T-cell (primary cell): ENCODE data around the gene LCE4A. TPM values are rescaled to one million over a fixed set of nuclear protein-coding genes. Genes with fewer than 3 reads are reported as not detected.

Experiments
- ATAC-seq, 4 experiments: fragments of 200-7000 bp in 3 of 4; fragments of 150-1000 bp in 1 of 4; cut with Tn5 transposase; replicated peaks in 1 of 4; 1 replicate in 3 of 4; 2 replicates in 1 of 4; pipeline ENCODE4 v1.10.0; 2021; ENCODE audit warnings: moderate library complexity in 3 of 4, mild to moderate bottlenecking in 2 of 4, moderate number of reproducible peaks in 1 of 4
- CTCF ChIA-PET, 2 donors: fragments of 300-600 bp; sonication (Branson Sonifier 250); formaldehyde crosslinking; loops; one replicate each; lab custom pipeline; 2022; ENCODE audit warnings: antibody characterized with exemption in 2 of 2; lab: Charles Lee
- POLR2A ChIA-PET, 2 donors: fragments of 300-600 bp; sonication (Branson Sonifier 250); formaldehyde crosslinking; loops; one replicate each; lab custom pipeline; 2022; ENCODE audit warnings: antibody characterized with exemption in 2 of 2; lab: Charles Lee
- DNase-seq, 35 experiments: peaks; one replicate each; pipeline versions ENCODE4 v3.0.0 to v3.0.0-alpha.2; 2013 to 2023
- H3K27ac ChIP-seq: one replicate; pipeline ENCODE4 v1.5.1; 2013; ENCODE audit warnings: low read length
- H3K27me3 ChIP-seq, 2 experiments: replicated peaks in 1 of 2; 1 replicate in 1 of 2; 2 replicates in 1 of 2; pipeline versions ENCODE4 v1.6.1 to v1.7.0; 2013; ENCODE audit warnings: low read length in 1 of 2, mixed read lengths in 1 of 2; ENCODE audit not compliant: control insufficient read depth in 2 of 2, insufficient read depth in 2 of 2; ENCODE audit errors: extremely low read depth in 1 of 2
- H3K36me3 ChIP-seq, 2 donors: 1 replicate in 1 of 2; 2 replicates in 1 of 2; pipeline versions ENCODE4 v1.6.1 to v1.7.0; 2013; ENCODE audit warnings: low read length in 1 of 2; ENCODE audit not compliant: control insufficient read depth in 2 of 2, insufficient read depth in 1 of 2; ENCODE audit errors: extremely low read depth in 1 of 2
- H3K4me1 ChIP-seq, 2 experiments: 1 replicate in 1 of 2; 2 replicates in 1 of 2; pipeline versions ENCODE4 v1.6.1 to v1.7.0; 2013; ENCODE audit warnings: low read length in 2 of 2, mixed read lengths in 1 of 2; ENCODE audit not compliant: insufficient read depth in 2 of 2, control insufficient read depth in 1 of 2; ENCODE audit errors: extremely low read depth in 1 of 2
- H3K4me3 ChIP-seq, 2 donors: 1 replicate in 1 of 2; 2 replicates in 1 of 2; pipeline versions ENCODE4 v1.5.1 to v1.7.0; 2013; ENCODE audit warnings: mild to moderate bottlenecking in 2 of 2, low read length in 1 of 2, moderate library complexity in 1 of 2; ENCODE audit not compliant: control insufficient read depth in 1 of 2; ENCODE audit errors: extremely low read depth in 1 of 2
- H3K9me3 ChIP-seq: 2 replicates; pipeline ENCODE4 v1.7.0; 2013
- H3K27ac Mint-ChIP-seq, 2 donors: one replicate each; pipeline ENCODE4 v1.8.0; 2020 to 2021; ENCODE audit warnings: mild to moderate bottlenecking in 2 of 2, mixed read lengths in 2 of 2
- H3K27me3 Mint-ChIP-seq, 2 donors: one replicate each; pipeline ENCODE4 v1.8.0; 2021 to 2022; ENCODE audit warnings: mixed read lengths in 2 of 2
- H3K36me3 Mint-ChIP-seq: one replicate; pipeline ENCODE4 v1.8.0; 2021; ENCODE audit warnings: mixed read lengths
- H3K4me1 Mint-ChIP-seq, 3 donors: one replicate each; pipeline ENCODE4 v1.8.0; 2020 to 2022; ENCODE audit warnings: mixed read lengths in 3 of 3, mild to moderate bottlenecking in 1 of 3
- H3K4me3 Mint-ChIP-seq, 3 donors: one replicate each; pipeline ENCODE4 v1.8.0; 2020 to 2022; ENCODE audit warnings: mild to moderate bottlenecking in 3 of 3, mixed read lengths in 3 of 3, moderate library complexity in 3 of 3
- H3K9me3 Mint-ChIP-seq, 3 donors: one replicate each; pipeline ENCODE4 v1.8.0; 2020 to 2022; ENCODE audit warnings: mixed read lengths in 3 of 3
- WGBS: methylation state at CpG from one replicate; pipeline ENCODE4 v1.1.5; 2013; ENCODE audit warnings: missing lambda C conversion rate; ENCODE audit not compliant: insufficient coverage; 5-methylcytosine and 5-hydroxymethylcytosine counted together
- total RNA-seq, 35 experiments: library from RNA in 6 of 35; stranded (reverse) in 6 of 35; fragments of 120-200 nt in 1 of 35; gene quantifications; one replicate each; pipeline versions ENCODE4 v1.2.1 to v1.2.4 and lab custom pipeline; 2013 to 2026

LCE4A gene
- total RNA-seq, 5 donors from 2014 or later (not counting 1 experiment from before 2014, with no cell fraction given): not detected

GRCh38 chr1:152699746-152700145 is 8.2 kb upstream of the LCE4A start:
- Mint-ChIP-seq H3K4me1 (no peaks in the 10 kb centered on the region), H3K27ac (no peak overlapping the region), H3K36me3 (no peaks in the 10 kb centered on the region), H3K9me3 (peaks cover 0 to 5% (median 0%) of the 10 kb centered on the region in 3 donors), H3K4me3 (no peak overlapping the region), H3K27me3 (peaks cover 3 to 8% of the 10 kb centered on the region in 2 donors)
- H3K4me1 ChIP-seq: no peaks in the 10 kb centered on the region
- H3K4me3 ChIP-seq: no peak overlapping the region
- CTCF ChIA-PET: no interaction called here
- no peak overlapping the region for H3K27ac ChIP-seq
- DNase-seq (no peak), ATAC-seq (no peak)
- POLR2A ChIA-PET: no interaction called here
- H3K27me3 ChIP-seq: peaks cover 0 to 9% of the 10 kb centered on the region in 2 experiments
- no peaks in the 10 kb centered on the region for H3K9me3 ChIP-seq
- H3K36me3 ChIP-seq: no peaks in the 10 kb centered on the region
- 100% methylated on average over 2 of the region's 4 CpGs for WGBS

- H3K27me3 ChIP-seq: peaks cover 0 to 10% of the 10 kb centered on the region in 2 experiments
- Mint-ChIP-seq H3K36me3 (no peaks in the 10 kb centered on the region), H3K9me3 (peaks cover 0 to 4% (median 0%) of the 10 kb centered on the region in 3 donors), H3K4me1 (no peaks in the 10 kb centered on the region), H3K27me3 (peaks cover 4 to 32% of the 10 kb centered on the region in 2 donors), H3K4me3 (no peak overlapping the region), H3K27ac (no peak overlapping the region)
- H3K4me1 ChIP-seq: no peaks in the 10 kb centered on the region
- ATAC-seq (no peak), DNase-seq (no peak)
- no peak overlapping the region for H3K27ac ChIP-seq
- no peaks in the 10 kb centered on the region for H3K36me3 ChIP-seq
- ChIA-PET POLR2A (no interaction called here), CTCF (no interaction called here)
- no peak overlapping the region for H3K4me3 ChIP-seq
- no peaks in the 10 kb centered on the region for H3K9me3 ChIP-seq
Observed at GRCh38 chr1:152718238-152718637, 10.3 kb downstream of the LCE4A start.

- Mint-ChIP-seq H3K27me3 (peaks cover 6 to 26% of the 10 kb centered on the region in 2 donors), H3K4me3 (no peak overlapping the region), H3K4me1 (no peaks in the 10 kb centered on the region), H3K9me3 (no peaks in the 10 kb centered on the region), H3K36me3 (no peaks in the 10 kb centered on the region), H3K27ac (no peak overlapping the region)
- Histone ChIP-seq H3K27ac (no peak overlapping the region), H3K27me3 (peaks cover 3 to 12% of the 10 kb centered on the region in 2 experiments), H3K4me1 (no peaks in the 10 kb centered on the region), H3K36me3 (no peaks in the 10 kb centered on the region), H3K9me3 (no peaks in the 10 kb centered on the region), H3K4me3 (no peak overlapping the region)
- DNase-seq: no peak
- no peak for ATAC-seq
- ChIA-PET POLR2A (no interaction called here), CTCF (no interaction called here)
Observed at GRCh38 chr1:152725261-152725660, 17.3 kb downstream of the LCE4A start.

GRCh38 chr1:152728986-152729385 is 21.0 kb downstream of the LCE4A start:
- Mint-ChIP-seq H3K27ac (no peak overlapping the region), H3K4me3 (no peak overlapping the region), H3K27me3 (peaks cover 11 to 19% of the 10 kb centered on the region in 2 donors), H3K9me3 (no peaks in the 10 kb centered on the region), H3K4me1 (no peaks in the 10 kb centered on the region), H3K36me3 (no peaks in the 10 kb centered on the region)
- ATAC-seq: no peak
- peaks cover 3 to 10% of the 10 kb centered on the region in 2 experiments for H3K27me3 ChIP-seq
- CTCF ChIA-PET: no interaction called here
- no peaks in the 10 kb centered on the region for H3K9me3 ChIP-seq
- H3K4me3 ChIP-seq: no peak overlapping the region
- H3K4me1 ChIP-seq: no peaks in the 10 kb centered on the region
- H3K36me3 ChIP-seq: no peaks in the 10 kb centered on the region
- no peak for DNase-seq
- WGBS: no CpG with 5 or more reads among the region's 1 CpG
- H3K27ac ChIP-seq: no peak overlapping the region
- POLR2A ChIA-PET: no interaction called here

GRCh38 chr1:152735648-152736047 is 27.7 kb downstream of the LCE4A start:
- H3K27me3 ChIP-seq: peaks cover 3 to 11% of the 10 kb centered on the region in 2 experiments
- no peak overlapping the region for H3K27ac ChIP-seq
- DNase-seq (no peak), ATAC-seq (no peak)
- no peaks in the 10 kb centered on the region for H3K9me3 ChIP-seq
- ChIA-PET CTCF (no interaction called here), POLR2A (no interaction called here)
- H3K27ac Mint-ChIP-seq: no peak overlapping the region
- no peaks in the 10 kb centered on the region for H3K4me1 ChIP-seq
- no peak overlapping the region for H3K4me3 Mint-ChIP-seq
- H3K27me3 Mint-ChIP-seq: peaks cover 31 to 33% of the 10 kb centered on the region in 2 donors
- H3K36me3 ChIP-seq: no peaks in the 10 kb centered on the region
- H3K4me1 Mint-ChIP-seq: no peaks in the 10 kb centered on the region
- no peaks in the 10 kb centered on the region for H3K36me3 Mint-ChIP-seq
- WGBS: no CpG with 5 or more reads among the region's 1 CpG
- H3K9me3 Mint-ChIP-seq: no peaks in the 10 kb centered on the region
- no peak overlapping the region for H3K4me3 ChIP-seq

GRCh38 chr1:152737997-152738396 is 30.0 kb downstream of the LCE4A start:
- no peaks in the 10 kb centered on the region for H3K9me3 Mint-ChIP-seq
- no peak overlapping the region for H3K4me3 Mint-ChIP-seq
- Histone ChIP-seq H3K27me3 (peaks cover 3 to 11% of the 10 kb centered on the region in 2 experiments), H3K4me1 (no peaks in the 10 kb centered on the region), H3K4me3 (no peak overlapping the region), H3K36me3 (no peaks in the 10 kb centered on the region), H3K9me3 (no peaks in the 10 kb centered on the region), H3K27ac (no peak overlapping the region)
- DNase-seq (no peak), ATAC-seq (no peak)
- H3K4me1 Mint-ChIP-seq: no peaks in the 10 kb centered on the region
- ChIA-PET POLR2A (no interaction called here), CTCF (no interaction called here)
- no peaks in the 10 kb centered on the region for H3K36me3 Mint-ChIP-seq
- no peak overlapping the region for H3K27ac Mint-ChIP-seq
- WGBS: 100% methylated on average over 1 of the region's 5 CpGs
- peaks cover 31 to 37% of the 10 kb centered on the region in 2 donors for H3K27me3 Mint-ChIP-seq

- H3K27ac ChIP-seq: no peak overlapping the region
- POLR2A ChIA-PET: no interaction called here
- no peak overlapping the region for H3K4me3 ChIP-seq
- WGBS: 66% methylated on average over 2 of the region's 3 CpGs
- Mint-ChIP-seq H3K9me3 (no peaks in the 10 kb centered on the region), H3K27me3 (peaks cover 28 to 46% of the 10 kb centered on the region in 2 donors), H3K4me3 (no peak overlapping the region), H3K4me1 (no peaks in the 10 kb centered on the region), H3K36me3 (no peaks in the 10 kb centered on the region), H3K27ac (no peak overlapping the region)
- H3K4me1 ChIP-seq: no peaks in the 10 kb centered on the region
- CTCF ChIA-PET: no interaction called here
- no peak for DNase-seq
- H3K9me3 ChIP-seq: no peaks in the 10 kb centered on the region
- peaks cover 3 to 20% of the 10 kb centered on the region in 2 experiments for H3K27me3 ChIP-seq
- ATAC-seq: no peak
- H3K36me3 ChIP-seq: no peaks in the 10 kb centered on the region
Observed at GRCh38 chr1:152739841-152740240, 31.9 kb downstream of the LCE4A start.
